A673 (cell line): ENCODE results near the gene ARSB. TPM values are rescaled to one million over a fixed set of nuclear protein-coding genes. Genes with fewer than 3 reads are reported as not detected.

Experiments used
- BruUV-seq: library from RNA; stranded (reverse); fragments of 400-500 nt; replicated peaks from 2 replicates; lab custom pipeline; 2021; lab: Mats Ljungman, UMichigan
- CTCF ChIA-PET: fragments of 300-600 bp; sonication (Branson Sonifier 250); formaldehyde crosslinking; loops from one replicate; lab custom pipeline; 2022; ENCODE audit warnings: antibody characterized with exemption; lab: Charles Lee
- POLR2A ChIA-PET: fragments of 300-600 bp; sonication (Branson Sonifier 250); formaldehyde crosslinking; loops from one replicate; lab custom pipeline; 2022; ENCODE audit warnings: antibody characterized with exemption; ENCODE audit not compliant: low non-redundant PET; lab: Charles Lee
- DNase-seq: peaks from one replicate; pipeline ENCODE4 v3.0.0-alpha.2; 2015; ENCODE audit warnings: low spot score
- H3K27ac ChIP-seq: fragments of 200-600 bp; sonication (generic); 2 replicates; pipeline ENCODE4 v1.5.1; 2016; ENCODE audit warnings: mixed run types, low read depth, mild to moderate bottlenecking, mixed read lengths, antibody characterized with exemption, low read length; ENCODE audit not compliant: poor library complexity, severe bottlenecking
- H3K27me3 ChIP-seq: fragments of 200-600 bp; sonication (generic); replicated peaks from 2 replicates; pipeline ENCODE4 v1.6.1; 2017; ENCODE audit warnings: mixed run types, low read depth, mild to moderate bottlenecking, mixed read lengths, antibody characterized with exemption, low read length; ENCODE audit not compliant: insufficient read depth, poor library complexity
- H3K36me3 ChIP-seq: fragments of 200-600 bp; sonication (generic); 2 replicates; pipeline ENCODE4 v1.6.1; 2016; ENCODE audit warnings: mixed run types, mild to moderate bottlenecking, mixed read lengths, antibody characterized with exemption, low read length; ENCODE audit not compliant: insufficient read depth, poor library complexity, severe bottlenecking
- H3K4me1 ChIP-seq: fragments of 200-600 bp; sonication (generic); 2 replicates; pipeline ENCODE4 v1.6.1; 2017; ENCODE audit warnings: mixed run types, mild to moderate bottlenecking, mixed read lengths, antibody characterized with exemption, low read length; ENCODE audit not compliant: insufficient read depth, poor library complexity, severe bottlenecking
- H3K4me3 ChIP-seq: fragments of 200-600 bp; sonication (generic); 2 replicates; pipeline ENCODE4 v1.5.1; 2016; ENCODE audit warnings: low read depth, mixed run types, mild to moderate bottlenecking, mixed read lengths, low read length; ENCODE audit not compliant: poor library complexity, severe bottlenecking
- H3K9me3 ChIP-seq: fragments of 200-600 bp; sonication (generic); 2 replicates; pipeline ENCODE4 v1.6.1; 2016; ENCODE audit warnings: mixed run types, low read depth, mild to moderate bottlenecking, mixed read lengths, antibody characterized with exemption, low read length; ENCODE audit not compliant: poor library complexity, severe bottlenecking
- EZH2 ChIP-seq: fragments of 200-600 bp; sonication (generic); IDR thresholded peaks from 2 replicates; pipeline ENCODE4 v1.6.1; 2017; ENCODE audit warnings: borderline replicate concordance, low read depth, mild to moderate bottlenecking, mixed read lengths, antibody characterized with exemption, low read length; ENCODE audit not compliant: poor library complexity, severe bottlenecking
- intact Hi-C: fragments of 100-400 bp; cut with micrococcal nuclease; formaldehyde crosslinking; loops from one replicate; pipeline ENCODE4 v1.10.0; 2022; ENCODE audit not compliant: unreplicated experiment
- total RNA-seq: library from RNA; stranded (reverse); gene quantifications from 2 replicates; pipeline ENCODE4 v1.2.3, GENCODE V29; 2021
- TF ChIP-seq, protein P1 (sequence below): fragments of 300-800, 200-600 bp; sonication (generic); conservative IDR thresholded peaks from 2 replicates; pipeline ENCODE4 v1.5.1; 2017; ENCODE audit warnings: low read depth, mild to moderate bottlenecking, antibody characterized with exemption, low read length, moderate library complexity, mixed read lengths

The ARSB gene
- total RNA-seq, 1 experiment from 2014 or later, result 16.8 TPM

DNA sequence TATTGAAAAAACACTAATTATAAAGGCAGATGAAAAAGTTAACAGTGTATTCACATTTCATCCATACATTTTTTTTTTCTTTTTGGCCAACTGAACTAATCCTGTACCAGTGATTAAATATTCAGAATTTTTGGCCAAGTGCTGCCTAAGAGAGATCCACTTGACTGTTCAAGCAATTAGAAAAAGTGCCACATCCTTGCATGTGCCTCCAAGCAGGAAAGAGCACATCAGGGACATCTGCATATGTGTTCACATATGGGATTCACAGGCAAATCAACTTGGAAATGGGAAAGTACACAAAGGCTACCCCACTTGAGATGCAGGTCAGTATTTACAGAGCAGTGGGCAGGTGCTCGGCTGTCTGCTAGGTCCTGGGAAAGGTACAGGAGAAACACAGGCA lies 173.2 kb downstream of the ARSB start:
- CTCF ChIA-PET, result no interaction called here
- intact Hi-C loops, result no loop called here
- H3K4me1 ChIP-seq, result no peaks in the 10 kb centered on the region
- H3K9me3 ChIP-seq, result no peaks in the 10 kb centered on the region
- H3K36me3 ChIP-seq, result no peaks in the 10 kb centered on the region
- POLR2A ChIA-PET, result no interaction called here
- H3K27me3 ChIP-seq, result no peaks in the 10 kb centered on the region
- TF ChIP-seq, protein P1, sequence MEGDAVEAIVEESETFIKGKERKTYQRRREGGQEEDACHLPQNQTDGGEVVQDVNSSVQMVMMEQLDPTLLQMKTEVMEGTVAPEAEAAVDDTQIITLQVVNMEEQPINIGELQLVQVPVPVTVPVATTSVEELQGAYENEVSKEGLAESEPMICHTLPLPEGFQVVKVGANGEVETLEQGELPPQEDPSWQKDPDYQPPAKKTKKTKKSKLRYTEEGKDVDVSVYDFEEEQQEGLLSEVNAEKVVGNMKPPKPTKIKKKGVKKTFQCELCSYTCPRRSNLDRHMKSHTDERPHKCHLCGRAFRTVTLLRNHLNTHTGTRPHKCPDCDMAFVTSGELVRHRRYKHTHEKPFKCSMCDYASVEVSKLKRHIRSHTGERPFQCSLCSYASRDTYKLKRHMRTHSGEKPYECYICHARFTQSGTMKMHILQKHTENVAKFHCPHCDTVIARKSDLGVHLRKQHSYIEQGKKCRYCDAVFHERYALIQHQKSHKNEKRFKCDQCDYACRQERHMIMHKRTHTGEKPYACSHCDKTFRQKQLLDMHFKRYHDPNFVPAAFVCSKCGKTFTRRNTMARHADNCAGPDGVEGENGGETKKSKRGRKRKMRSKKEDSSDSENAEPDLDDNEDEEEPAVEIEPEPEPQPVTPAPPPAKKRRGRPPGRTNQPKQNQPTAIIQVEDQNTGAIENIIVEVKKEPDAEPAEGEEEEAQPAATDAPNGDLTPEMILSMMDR, result no peak
- no peak for TF ChIP-seq EZH2
- H3K4me3 ChIP-seq, result no peak overlapping the region
- no TSS peak for BruUV-seq
- H3K27ac ChIP-seq, result no peak overlapping the region
- no peak for DNase-seq

DNA sequence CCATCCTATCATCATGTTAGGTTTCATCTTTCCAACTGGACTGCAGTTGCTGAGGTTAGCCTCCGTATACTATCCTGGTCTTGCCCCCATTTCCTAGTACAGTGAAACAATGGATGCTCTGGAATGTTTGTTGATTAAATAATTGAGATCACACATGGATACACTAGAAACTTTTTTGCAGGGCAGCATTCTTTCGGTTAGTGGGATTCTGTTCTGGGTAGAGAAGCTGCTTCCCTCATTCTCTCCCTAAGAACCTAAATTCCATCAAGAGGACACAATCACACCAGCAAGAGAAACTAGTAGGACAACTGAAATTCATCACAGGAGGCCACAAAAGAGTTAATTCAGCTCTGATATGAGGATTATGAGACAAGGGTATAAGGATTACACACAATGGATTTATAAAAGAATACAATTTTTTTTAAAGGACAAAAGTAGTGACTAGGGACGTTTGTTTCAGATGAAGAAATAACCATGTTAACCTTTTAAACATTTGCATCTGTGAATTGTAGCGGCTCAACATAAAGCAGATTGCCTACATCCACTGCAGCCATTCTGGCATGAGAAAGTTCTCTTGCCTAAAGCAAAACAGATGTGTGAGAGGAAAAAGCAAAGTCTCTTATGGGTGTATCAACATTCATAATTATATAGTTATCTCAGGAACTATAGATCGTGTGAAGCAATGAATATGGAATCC lies 173.8 kb downstream of the ARSB start:
- CTCF ChIA-PET, result no interaction called here

DNA sequence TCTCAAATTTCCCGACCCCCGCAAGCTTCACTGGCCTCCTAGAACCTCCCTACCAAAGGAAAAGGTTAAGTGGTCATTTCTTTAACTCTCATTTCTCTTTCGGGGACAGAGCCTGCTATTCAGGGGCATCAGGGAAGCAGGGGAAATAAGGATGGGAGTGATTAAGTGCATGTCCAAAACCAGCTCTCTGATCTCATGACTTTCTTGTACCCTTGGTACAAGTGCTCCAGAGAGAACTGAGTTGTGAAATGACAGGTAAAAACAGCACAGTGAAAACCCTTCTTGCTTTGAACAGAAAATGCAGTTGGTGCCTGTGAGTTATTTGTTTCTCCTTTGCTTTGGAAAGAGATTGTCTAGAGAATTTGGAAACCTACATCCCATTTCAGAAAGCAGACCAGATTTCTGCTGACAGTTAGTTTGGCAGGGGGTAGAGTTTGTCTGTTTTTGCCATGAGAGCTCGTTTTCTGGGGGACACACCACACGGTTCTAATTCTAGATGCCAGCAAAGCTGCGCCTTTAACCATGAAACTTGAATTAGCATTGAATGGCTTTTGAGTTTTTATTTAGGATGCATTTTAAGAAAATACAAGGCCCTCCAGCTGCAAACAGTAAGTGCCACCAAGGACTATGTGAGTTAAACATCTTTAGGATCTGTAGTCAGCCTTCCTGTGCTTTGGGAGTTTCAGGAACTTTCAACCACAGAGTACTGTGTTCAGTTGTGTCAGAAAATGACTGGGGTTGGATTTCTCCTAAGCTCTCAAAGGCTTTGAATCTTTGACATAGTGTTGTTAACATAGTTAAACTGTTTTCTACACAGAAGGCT lies 174.8 kb downstream of the ARSB start:
- no peaks in the 10 kb centered on the region for H3K9me3 ChIP-seq
- no peaks in the 10 kb centered on the region for H3K4me1 ChIP-seq
- POLR2A ChIA-PET, result no interaction called here
- intact Hi-C loops, result no loop called here
- DNase-seq, result no peak
- BruUV-seq, result no TSS peak
- no peaks in the 10 kb centered on the region for H3K36me3 ChIP-seq
- CTCF ChIA-PET, result no interaction called here
- TF ChIP-seq EZH2, result no peak
- TF ChIP-seq, protein P1, result no peak
- no peak overlapping the region for H3K4me3 ChIP-seq
- no peaks in the 10 kb centered on the region for H3K27me3 ChIP-seq
- H3K27ac ChIP-seq, result no peak overlapping the region

More for the DNA sequence above, 173.8 kb downstream of the ARSB start:
- Histone ChIP-seq H3K9me3 (no peaks in the 10 kb centered on the region), H3K4me3 (no peak overlapping the region), H3K36me3 (no peaks in the 10 kb centered on the region), H3K4me1 (no peaks in the 10 kb centered on the region), H3K27ac (no peak overlapping the region), H3K27me3 (no peaks in the 10 kb centered on the region)
- intact Hi-C loops, result no loop called here
- TF ChIP-seq, protein P1, result no peak
- no peak for TF ChIP-seq EZH2
- no peak for DNase-seq
- BruUV-seq, result no TSS peak
- POLR2A ChIA-PET, result no interaction called here
